Measurements from ENCODE around the gene ATP2C2. TPM values are rescaled to one million over a fixed set of nuclear protein-coding genes. Genes with fewer than 3 reads are reported as not detected.

The ATP2C2 gene
- total and polyA plus RNA-seq, 7 donors = 2.5 to 60.7 (median 7.2) TPM; not detected in 2

GRCh38 chr16:84486551-84487235 is 118.4 kb downstream of the ATP2C2 start:
- H3K36me3 ChIP-seq = peaks cover 11 to 59% (median 27%) of the 10 kb centered on the region in 4 donors

GRCh38 chr16:84487358-84487757 is 119.0 kb downstream of the ATP2C2 start:
- H3K4me3 ChIP-seq = no peak overlapping the region
- WGBS, 2 donors = 68 to 86% methylated on average over 8 of the region's 8 CpGs
- DNase-seq = no peak
- no peak overlapping the region for H3K27ac ChIP-seq
- H3K36me3 ChIP-seq = peaks cover 11 to 56% (median 23%) of the 10 kb centered on the region in 4 donors
- no peak for TF ChIP-seq EP300 (IDR thresholded peaks at IDR 0.05)
- TF ChIP-seq POLR2A (IDR thresholded peaks at IDR 0.05) = no peak
- TF ChIP-seq POLR2AphosphoS5 (IDR thresholded peaks at IDR 0.05) = no peak
- no peak for TF ChIP-seq CTCF (IDR thresholded peaks at IDR 0.05)
- H3K27me3 ChIP-seq = no peaks in the 10 kb centered on the region
- H3K4me1 ChIP-seq = peaks cover 0 to 4% (median 0%) of the 10 kb centered on the region in 4 donors
- intact Hi-C loops (cut with DNase I) = loop anchor here (10.0 kb wide), 3 partner anchors 303 to 533 kb away; partner anchors contain the start of genes OSGIN1 and TAF1C
- no peaks in the 10 kb centered on the region for H3K9me3 ChIP-seq

More at GRCh38 chr16:84486551-84487235, 118.4 kb downstream of the ATP2C2 start:
- 95% methylated on average over 17 of the region's 17 CpGs for WGBS, 2 donors
- no peaks in the 10 kb centered on the region for H3K9me3 ChIP-seq
- H3K4me1 ChIP-seq = peaks cover 0 to 4% (median 0%) of the 10 kb centered on the region in 4 donors
- intact Hi-C loops (cut with DNase I) = loop anchor here (10.0 kb wide), 3 partner anchors 302 to 532 kb away; partner anchors contain the start of genes OSGIN1 and TAF1C
- DNase-seq = no peak
- H3K4me3 ChIP-seq = no peak overlapping the region
- TF ChIP-seq CTCF (IDR thresholded peaks at IDR 0.05) (no peak), EP300 (IDR thresholded peaks at IDR 0.05) (no peak), POLR2A (IDR thresholded peaks at IDR 0.05) (no peak), POLR2AphosphoS5 (IDR thresholded peaks at IDR 0.05) (no peak)
- H3K27me3 ChIP-seq = no peaks in the 10 kb centered on the region
- H3K27ac ChIP-seq = no peak overlapping the region

- DNase-seq = no peak
- intact Hi-C loops (cut with DNase I) = loop anchor here (10.0 kb wide), 3 partner anchors 304 to 534 kb away; partner anchors contain the start of genes OSGIN1 and TAF1C
- H3K27ac ChIP-seq = no peak overlapping the region
- peaks cover 11 to 57% (median 19%) of the 10 kb centered on the region in 4 donors for H3K36me3 ChIP-seq
- no peaks in the 10 kb centered on the region for H3K27me3 ChIP-seq
- TF ChIP-seq POLR2AphosphoS5 (IDR thresholded peaks at IDR 0.05) (no peak), POLR2A (IDR thresholded peaks at IDR 0.05) (no peak), CTCF (IDR thresholded peaks at IDR 0.05) (no peak), EP300 (IDR thresholded peaks at IDR 0.05) (no peak)
- H3K4me3 ChIP-seq = no peak overlapping the region
- peaks cover 0 to 2% (median 0%) of the 10 kb centered on the region in 4 donors for H3K9me3 ChIP-seq
- H3K4me1 ChIP-seq = peaks cover 0 to 4% (median 0%) of the 10 kb centered on the region in 4 donors
- WGBS, 2 donors = 81 to 87% methylated on average over 8 of the region's 8 CpGs
Measured at GRCh38 chr16:84489131-84489530, 120.8 kb downstream of the ATP2C2 start.

GRCh38 chr16:84495506-84495905 is 127.2 kb downstream of the ATP2C2 start:
- H3K4me1 ChIP-seq = no peaks in the 10 kb centered on the region
- H3K4me3 ChIP-seq = no peak overlapping the region
- no peak overlapping the region for H3K27ac ChIP-seq
- no peak for DNase-seq
- H3K27me3 ChIP-seq = no peaks in the 10 kb centered on the region
- H3K36me3 ChIP-seq = peaks cover 12 to 70% (median 27%) of the 10 kb centered on the region in 4 donors
- peaks cover 0 to 2% (median 0%) of the 10 kb centered on the region in 4 donors for H3K9me3 ChIP-seq
- no peak for TF ChIP-seq CTCF (IDR thresholded peaks at IDR 0.05)
- no peak for TF ChIP-seq EP300 (IDR thresholded peaks at IDR 0.05)
- WGBS, 2 donors = 96 to 97% methylated on average over 11 of the region's 11 CpGs
- intact Hi-C loops (cut with DNase I) = no loop called here
